Measurements from ENCODE around the gene IQGAP3. TPM values are rescaled to one million over a fixed set of nuclear protein-coding genes. Genes with fewer than 3 reads are reported as not detected.

The IQGAP3 gene
- total and polyA plus RNA-seq, 7 donors = 0.01 to 0.24 (median 0.08) TPM

GRCh38 chr1:156497078-156497742, 75.2 kb downstream of the IQGAP3 start:
- ATAC-seq = peak in 3 of 4 donors; percentile 14 to 41 (median 35)
- H3K27me3 ChIP-seq (ENCODE audit: insufficient read depth in 3 of 3, low read length in 2 of 3) = no peaks in the 10 kb centered on the region
- TF ChIP-seq CTCF (IDR thresholded peaks at IDR 0.05) = no peak
- intact Hi-C loops (cut with DNase I) = loop anchor here in 1 of 2 donors (5.0 kb wide), 1 partner anchor 35 kb away; no protein-coding TSS in a partner anchor
- H3K27ac ChIP-seq = peak overlapping the region; percentile 99
- WGBS, 3 donors = 14 to 34% (median 18%) methylated on average over 11 of the region's 11 CpGs
- H3K36me3 ChIP-seq (ENCODE audit: insufficient read depth in 1 of 2, low read depth in 1 of 2) = peaks cover 0 to 11% of the 10 kb centered on the region in 2 donors
- peak in 1 of 2 donors; percentile 83 for DNase-seq
- H3K4me1 ChIP-seq = peaks cover 69% of the 10 kb centered on the region
- peak overlapping the region; percentile 98 for H3K4me3 ChIP-seq
- H3K9me3 ChIP-seq = no peaks in the 10 kb centered on the region

GRCh38 chr1:156496211-156496761, 76.1 kb downstream of the IQGAP3 start:
- intact Hi-C loops (cut with DNase I) = loop anchor here in 1 of 2 donors (5.0 kb wide), 1 partner anchor 34 kb away; no protein-coding TSS in a partner anchor
- WGBS, 3 donors = 19 to 36% (median 21%) methylated on average over 10 of the region's 10 CpGs
- TF ChIP-seq CTCF (IDR thresholded peaks at IDR 0.05) = no peak
- peaks cover 70% of the 10 kb centered on the region for H3K4me1 ChIP-seq
- DNase-seq = no peak
- H3K27ac ChIP-seq = peak overlapping the region; percentile 99
- peaks cover 0 to 11% of the 10 kb centered on the region in 2 donors for H3K36me3 ChIP-seq (ENCODE audit: insufficient read depth in 1 of 2, low read depth in 1 of 2)
- H3K9me3 ChIP-seq = no peaks in the 10 kb centered on the region
- no peak for ATAC-seq
- peak overlapping the region; percentile 98 for H3K4me3 ChIP-seq
- H3K27me3 ChIP-seq (ENCODE audit: insufficient read depth in 3 of 3, low read length in 2 of 3) = no peaks in the 10 kb centered on the region

GRCh38 chr1:156495401-156496140, 76.8 kb downstream of the IQGAP3 start:
- Histone ChIP-seq H3K4me1 (peaks cover 77% of the 10 kb centered on the region), H3K36me3 (ENCODE audit: insufficient read depth in 1 of 2, low read depth in 1 of 2) (peaks cover 0 to 11% of the 10 kb centered on the region in 2 donors), H3K27ac (peak overlapping the region; percentile 99), H3K4me3 (peak overlapping the region; percentile 98), H3K9me3 (no peaks in the 10 kb centered on the region), H3K27me3 (ENCODE audit: insufficient read depth in 3 of 3, low read length in 2 of 3) (no peaks in the 10 kb centered on the region)
- intact Hi-C loops (cut with DNase I) = loop anchor here in 1 of 2 donors (5.0 kb wide), 1 partner anchor 33 kb away; no protein-coding TSS in a partner anchor
- TF ChIP-seq CTCF (IDR thresholded peaks at IDR 0.05) = no peak
- DNase-seq (peak; percentile 68 to 89), ATAC-seq (peak in 1 of 4 donors; percentile 7)
- 43 to 51% (median 47%) methylated on average over 9 of the region's 9 CpGs for WGBS, 3 donors

GRCh38 chr1:156494309-156494895, 78.0 kb downstream of the IQGAP3 start:
- Histone ChIP-seq H3K27ac (peak overlapping the region; percentile 99), H3K4me3 (peak overlapping the region; percentile 98), H3K36me3 (ENCODE audit: insufficient read depth in 1 of 2, low read depth in 1 of 2) (peaks cover 0 to 11% of the 10 kb centered on the region in 2 donors), H3K9me3 (no peaks in the 10 kb centered on the region), H3K4me1 (peaks cover 84% of the 10 kb centered on the region), H3K27me3 (ENCODE audit: insufficient read depth in 3 of 3, low read length in 2 of 3) (no peaks in the 10 kb centered on the region)
- WGBS, 3 donors = 26 to 38% (median 27%) methylated on average over 6 to 7 of the region's 7 CpGs
- peak; percentile 17 to 51 for DNase-seq
- intact Hi-C loops (cut with DNase I) = no loop called here
- no peak for ATAC-seq
- TF ChIP-seq CTCF (IDR thresholded peaks at IDR 0.05) = no peak

Data from psoas muscle (tissue), 8 donors.